ENCODE measurements around the gene POGLUT2. TPM values are rescaled to one million over a fixed set of nuclear protein-coding genes. Genes with fewer than 3 reads are reported as not detected.

Gene POGLUT2
- total and polyA plus RNA-seq, 2 donors (not counting 3 experiments of a cell fraction or from before 2014, with no cell fraction given): 17.9 to 22.5 TPM

GRCh38 chr13:102784483-102784882 is 14.3 kb downstream of the POGLUT2 start:
- ChIA-PET POLR2A (no interaction called here), CTCF (interaction anchor here (1.4 to 1.6 kb wide), 3 partner anchors 10 to 193 kb away, joined by 3 to 5 read pairs (median 4); no protein-coding TSS in a partner anchor)
- Histone ChIP-seq H3K9me3 (replicated peaks; ENCODE audit: control insufficient read depth, insufficient read depth, low read length) (no peaks in the 10 kb centered on the region), H2AFZ (ENCODE audit: low read depth, low read length) (no peak overlapping the region), H3K9ac (replicated peaks; ENCODE audit: extremely low read depth, insufficient read depth, low read length) (no peak overlapping the region), H3K4me1 (ENCODE audit: control insufficient read depth, extremely low read depth, insufficient read depth, low read length) (no peaks in the 10 kb centered on the region), H3K4me2 (ENCODE audit: insufficient read depth, low read length) (no peak overlapping the region), H3K27ac (ENCODE audit: insufficient read depth, low read depth, low read length) (no peak overlapping the region), H3K36me3 (ENCODE audit: control insufficient read depth in 2 of 2, extremely low read depth in 1 of 2, insufficient read depth in 2 of 2, low read length in 2 of 2) (peaks cover 3 to 8% of the 10 kb centered on the region in 2 experiments), H3K9me1 (replicated peaks; ENCODE audit: control insufficient read depth, extremely low read depth, insufficient read depth, low read length) (no peaks in the 10 kb centered on the region), H3K4me3 (replicated peaks in 1 of 3; ENCODE audit: insufficient read depth in 1 of 3, low read depth in 1 of 3, low read length in 3 of 3) (no peak overlapping the region), H3K27me3 (ENCODE audit: control insufficient read depth in 2 of 2, insufficient read depth in 2 of 2, low read length in 2 of 2) (no peaks in the 10 kb centered on the region), H4K20me1 (replicated peaks; ENCODE audit: control insufficient read depth, extremely low read depth, insufficient read depth, low read length) (no peaks in the 10 kb centered on the region), H3K79me2 (ENCODE audit: control insufficient read depth, insufficient read depth, low read length) (no peaks in the 10 kb centered on the region)
- dilution Hi-C loops (cut with MboI; ENCODE audit: extremely low pct_ligation_motif_present, low sequenced_read_pairs) (no loop called here), intact Hi-C loops (cut with micrococcal nuclease) (no loop called here)
- DNase-seq (ENCODE audit: low read depth, low spot score): no peak
- no TSS peak for BruUV-seq (replicated peaks)
- FAIRE-seq: no peak
- TF ChIP-seq, protein P1, sequence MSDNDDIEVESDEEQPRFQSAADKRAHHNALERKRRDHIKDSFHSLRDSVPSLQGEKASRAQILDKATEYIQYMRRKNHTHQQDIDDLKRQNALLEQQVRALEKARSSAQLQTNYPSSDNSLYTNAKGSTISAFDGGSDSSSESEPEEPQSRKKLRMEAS (IDR thresholded peaks at IDR 0.05; ENCODE audit: insufficient read depth, insufficient read length): no peak
- no peak for TF ChIP-seq POLR2AphosphoS5 (IDR thresholded peaks at IDR 0.05; ENCODE audit: insufficient read depth, low read depth, low read length)
- TF ChIP-seq MYC (IDR thresholded peaks at IDR 0.05; ENCODE audit: low read depth, low read length): no peak
- TF ChIP-seq JUN (IDR thresholded peaks at IDR 0.05; ENCODE audit: borderline replicate concordance, insufficient read depth, insufficient read length, low read depth): no peak

DNA sequence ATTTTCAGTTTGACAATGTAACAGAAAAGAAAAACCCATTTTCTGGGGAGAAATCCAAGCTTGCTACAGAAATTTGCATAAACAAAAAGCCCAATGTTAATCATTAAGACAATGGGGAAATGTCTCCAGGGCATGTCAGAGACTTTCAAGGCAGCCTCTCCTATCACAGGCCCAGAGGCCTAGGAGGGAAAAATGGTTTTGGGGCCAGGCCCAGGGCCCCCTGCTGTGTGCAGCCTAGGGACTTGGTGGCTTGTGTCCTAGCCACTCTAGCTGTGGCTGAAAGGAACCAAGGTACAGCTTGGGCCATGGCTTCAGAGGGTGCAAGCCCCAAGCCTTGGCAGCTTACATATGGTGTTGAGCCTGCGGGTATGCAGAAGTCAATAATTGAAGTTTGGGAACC is 17.2 kb downstream of the POGLUT2 start:
- Histone ChIP-seq H4K20me1 (replicated peaks; ENCODE audit: control insufficient read depth, extremely low read depth, insufficient read depth, low read length) (no peaks in the 10 kb centered on the region), H3K4me1 (ENCODE audit: control insufficient read depth, extremely low read depth, insufficient read depth, low read length) (no peaks in the 10 kb centered on the region), H3K9ac (replicated peaks; ENCODE audit: extremely low read depth, insufficient read depth, low read length) (no peak overlapping the region), H3K79me2 (ENCODE audit: control insufficient read depth, insufficient read depth, low read length) (no peaks in the 10 kb centered on the region), H3K9me1 (replicated peaks; ENCODE audit: control insufficient read depth, extremely low read depth, insufficient read depth, low read length) (no peaks in the 10 kb centered on the region), H3K27ac (ENCODE audit: insufficient read depth, low read depth, low read length) (no peak overlapping the region), H3K9me3 (replicated peaks; ENCODE audit: control insufficient read depth, insufficient read depth, low read length) (no peaks in the 10 kb centered on the region), H2AFZ (ENCODE audit: low read depth, low read length) (no peak overlapping the region), H3K27me3 (ENCODE audit: control insufficient read depth in 2 of 2, insufficient read depth in 2 of 2, low read length in 2 of 2) (no peaks in the 10 kb centered on the region), H3K36me3 (ENCODE audit: control insufficient read depth in 2 of 2, extremely low read depth in 1 of 2, insufficient read depth in 2 of 2, low read length in 2 of 2) (peaks cover 3 to 8% of the 10 kb centered on the region in 2 experiments), H3K4me3 (replicated peaks in 1 of 3; ENCODE audit: insufficient read depth in 1 of 3, low read depth in 1 of 3, low read length in 3 of 3) (no peak overlapping the region), H3K4me2 (ENCODE audit: insufficient read depth, low read length) (no peak overlapping the region)
- intact Hi-C loops (cut with micrococcal nuclease): no loop called here
- dilution Hi-C loops (cut with MboI; ENCODE audit: extremely low pct_ligation_motif_present, low sequenced_read_pairs): no loop called here
- DNase-seq (ENCODE audit: low read depth, low spot score): no peak
- FAIRE-seq: no peak
- CTCF ChIA-PET: no interaction called here
- no TSS peak for BruUV-seq (replicated peaks)
- POLR2A ChIA-PET: no interaction called here
- no peak for TF ChIP-seq EZH2 (IDR thresholded peaks at IDR 0.05; ENCODE audit: borderline replicate concordance, low read depth, low read length, severe bottlenecking)
- TF ChIP-seq, protein P1 (IDR thresholded peaks at IDR 0.05; ENCODE audit: insufficient read depth, insufficient read length): no peak
- TF ChIP-seq FOS (IDR thresholded peaks at IDR 0.05; ENCODE audit: borderline replicate concordance, insufficient read depth, low read length): no peak
- TF ChIP-seq MYC (IDR thresholded peaks at IDR 0.05; ENCODE audit: low read depth, low read length): no peak
- TF ChIP-seq, protein P2, sequence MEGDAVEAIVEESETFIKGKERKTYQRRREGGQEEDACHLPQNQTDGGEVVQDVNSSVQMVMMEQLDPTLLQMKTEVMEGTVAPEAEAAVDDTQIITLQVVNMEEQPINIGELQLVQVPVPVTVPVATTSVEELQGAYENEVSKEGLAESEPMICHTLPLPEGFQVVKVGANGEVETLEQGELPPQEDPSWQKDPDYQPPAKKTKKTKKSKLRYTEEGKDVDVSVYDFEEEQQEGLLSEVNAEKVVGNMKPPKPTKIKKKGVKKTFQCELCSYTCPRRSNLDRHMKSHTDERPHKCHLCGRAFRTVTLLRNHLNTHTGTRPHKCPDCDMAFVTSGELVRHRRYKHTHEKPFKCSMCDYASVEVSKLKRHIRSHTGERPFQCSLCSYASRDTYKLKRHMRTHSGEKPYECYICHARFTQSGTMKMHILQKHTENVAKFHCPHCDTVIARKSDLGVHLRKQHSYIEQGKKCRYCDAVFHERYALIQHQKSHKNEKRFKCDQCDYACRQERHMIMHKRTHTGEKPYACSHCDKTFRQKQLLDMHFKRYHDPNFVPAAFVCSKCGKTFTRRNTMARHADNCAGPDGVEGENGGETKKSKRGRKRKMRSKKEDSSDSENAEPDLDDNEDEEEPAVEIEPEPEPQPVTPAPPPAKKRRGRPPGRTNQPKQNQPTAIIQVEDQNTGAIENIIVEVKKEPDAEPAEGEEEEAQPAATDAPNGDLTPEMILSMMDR (IDR thresholded peaks at IDR 0.05; ENCODE audit: extremely low read depth in 1 of 2, insufficient read depth in 1 of 2, low read depth in 1 of 2, low read length in 2 of 2): no peak
- no peak for TF ChIP-seq JUN (IDR thresholded peaks at IDR 0.05; ENCODE audit: borderline replicate concordance, insufficient read depth, insufficient read length, low read depth)
- TF ChIP-seq GATA2 (IDR thresholded peaks at IDR 0.05; ENCODE audit: insufficient read depth, insufficient read length, low read depth, low read length): no peak
- no peak for TF ChIP-seq POLR2AphosphoS5 (IDR thresholded peaks at IDR 0.05; ENCODE audit: insufficient read depth, low read depth, low read length)
- no peak for TF ChIP-seq POLR2A (IDR thresholded peaks at IDR 0.05; ENCODE audit: low read depth, low read length)
